ENCODE results near the gene CFI. TPM values are rescaled to one million over a fixed set of nuclear protein-coding genes. Genes with fewer than 3 reads are reported as not detected.

CFI gene
- total RNA-seq, 2 donors from 2014 or later, result 12.6 to 30.4 TPM

Other genes starting within 250 kb of the CFI start
- 10 to 100 TPM; 25.0 to 28.1 TPM for gene MCUB, start 241.8 kb downstream of the CFI start, total RNA-seq
- gene CASP6, start 98.6 kb downstream of the CFI start, total RNA-seq, result 10 to 100 TPM in 1 of 2 donors, 1 to 10 TPM in 1; 8.6 to 18.2 TPM
- gene PLA2G12A, start 71.9 kb downstream of the CFI start, total RNA-seq, result 10 to 100 TPM; 52.1 to 56.4 TPM
- 1 to 10 TPM; 2.7 to 6.2 TPM for gene GAR1, start 13.8 kb upstream of the CFI start, total RNA-seq
- not detected for gene RRH, start 26.0 kb upstream of the CFI start, total RNA-seq
- under 1 TPM in 1 of 2 donors, not detected in 1; 0.12 TPM for gene LRIT3, start 46.1 kb upstream of the CFI start, total RNA-seq
- 10 to 100 TPM in 1 of 2 donors, 1 to 10 TPM in 1; 7.4 to 13.4 TPM for gene EGF, start 110.9 kb upstream of the CFI start, total RNA-seq

All from right atrium auricular region (tissue), 2 donors.